Measurements from ENCODE around the gene MTIF2.
A peak's percentile ranks its signal among the peaks of the same experiment; 100 is the strongest.
"Not testable (repeated sequence)": the region's sequence is repeated elsewhere in the genome, so short reads cannot be mapped to it uniquely, and the experiment has no call there.

Gene MTIF2

DNA sequence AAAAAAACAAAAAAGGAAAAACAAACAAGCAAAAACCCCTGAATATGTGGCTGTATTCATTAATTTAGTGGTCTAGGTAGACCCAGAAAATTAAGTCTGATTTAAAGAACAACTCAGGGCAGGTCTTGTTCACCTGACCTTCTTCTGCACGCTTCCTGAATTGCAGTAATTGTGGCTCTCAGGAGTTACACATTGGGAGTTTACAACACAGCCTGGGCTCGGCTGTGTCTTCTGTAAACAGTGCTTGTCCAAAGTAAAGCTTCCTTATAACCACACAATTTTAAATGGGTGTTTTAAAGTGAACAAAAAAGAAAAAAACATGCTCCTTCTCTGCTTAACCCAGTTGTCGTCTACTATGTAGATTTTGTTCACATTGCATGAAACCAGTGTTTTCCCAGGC lies 8.3 kb upstream of the MTIF2 start:
- no peaks in the 10 kb centered on the region for H3K36me3 ChIP-seq
- no peaks in the 10 kb centered on the region for H3K27me3 ChIP-seq
- H3K27ac ChIP-seq = no peak overlapping the region
- no peaks in the 10 kb centered on the region for H3K9me3 ChIP-seq
- DNase-seq = no peak
- peaks cover 0 to 4% (median 2%) of the 10 kb centered on the region in 4 donors for H3K4me1 ChIP-seq
- intact Hi-C loops (cut with DNase I; ENCODE audit: low total_unique reads) = no loop called here
- H3K4me3 ChIP-seq = no peak overlapping the region
- TF ChIP-seq, protein P1, sequence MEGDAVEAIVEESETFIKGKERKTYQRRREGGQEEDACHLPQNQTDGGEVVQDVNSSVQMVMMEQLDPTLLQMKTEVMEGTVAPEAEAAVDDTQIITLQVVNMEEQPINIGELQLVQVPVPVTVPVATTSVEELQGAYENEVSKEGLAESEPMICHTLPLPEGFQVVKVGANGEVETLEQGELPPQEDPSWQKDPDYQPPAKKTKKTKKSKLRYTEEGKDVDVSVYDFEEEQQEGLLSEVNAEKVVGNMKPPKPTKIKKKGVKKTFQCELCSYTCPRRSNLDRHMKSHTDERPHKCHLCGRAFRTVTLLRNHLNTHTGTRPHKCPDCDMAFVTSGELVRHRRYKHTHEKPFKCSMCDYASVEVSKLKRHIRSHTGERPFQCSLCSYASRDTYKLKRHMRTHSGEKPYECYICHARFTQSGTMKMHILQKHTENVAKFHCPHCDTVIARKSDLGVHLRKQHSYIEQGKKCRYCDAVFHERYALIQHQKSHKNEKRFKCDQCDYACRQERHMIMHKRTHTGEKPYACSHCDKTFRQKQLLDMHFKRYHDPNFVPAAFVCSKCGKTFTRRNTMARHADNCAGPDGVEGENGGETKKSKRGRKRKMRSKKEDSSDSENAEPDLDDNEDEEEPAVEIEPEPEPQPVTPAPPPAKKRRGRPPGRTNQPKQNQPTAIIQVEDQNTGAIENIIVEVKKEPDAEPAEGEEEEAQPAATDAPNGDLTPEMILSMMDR (IDR thresholded peaks at IDR 0.05) = no peak

DNA sequence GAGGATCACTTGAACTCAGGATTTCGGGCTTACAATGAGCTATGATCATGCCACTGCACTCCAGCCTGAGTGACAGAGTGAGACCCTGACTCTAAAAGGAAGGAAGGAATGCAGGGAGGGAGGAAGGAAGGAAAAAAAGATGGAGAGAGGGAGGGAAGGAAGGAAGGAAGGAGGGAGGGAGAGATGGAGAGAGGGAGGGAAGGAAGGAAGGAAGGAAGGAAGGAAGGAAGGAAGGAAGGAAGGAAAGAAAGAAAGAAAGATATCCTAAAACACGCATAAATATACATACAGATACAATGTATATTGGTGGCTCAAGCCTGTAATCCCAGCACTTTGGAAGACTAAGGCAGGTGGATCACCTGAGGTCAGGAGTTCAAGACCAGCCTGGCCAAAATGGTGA lies 5.3 kb upstream of the MTIF2 start:
- H3K27ac ChIP-seq; H3K9me3 ChIP-seq; intact Hi-C loops (cut with DNase I; ENCODE audit: low total_unique reads); DNase-seq; H3K4me1 ChIP-seq; H3K4me3 ChIP-seq; H3K27me3 ChIP-seq; H3K36me3 ChIP-seq: not testable (repeated sequence)

DNA sequence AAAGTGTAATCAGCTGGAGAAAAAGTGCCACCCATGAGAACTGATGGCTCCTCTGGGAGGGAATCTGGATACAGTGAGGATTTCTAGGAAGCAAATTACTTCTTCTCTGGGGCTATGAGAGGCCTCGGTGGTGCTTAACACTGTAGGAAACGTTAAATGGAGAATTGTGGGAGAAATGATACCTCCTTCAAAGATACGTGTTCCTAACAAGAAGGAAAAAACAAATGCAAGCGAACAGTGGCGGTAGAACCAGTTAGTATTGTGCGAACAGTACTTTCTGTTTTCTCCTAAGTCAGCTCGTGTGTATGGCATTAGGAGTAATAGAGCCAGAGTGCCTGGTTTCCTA lies 587 bp upstream of the MTIF2 start:
- DNase-seq = no peak
- no peaks in the 10 kb centered on the region for H3K27me3 ChIP-seq
- intact Hi-C loops (cut with DNase I; ENCODE audit: low total_unique reads) = loop anchor here (5.0 kb wide), 1 partner anchor 163 kb away; no protein-coding TSS in a partner anchor
- H3K9me3 ChIP-seq = no peaks in the 10 kb centered on the region
- peaks cover 0 to 23% (median 14%) of the 10 kb centered on the region in 3 donors for H3K36me3 ChIP-seq
- H3K4me3 ChIP-seq = peak overlapping the region; percentile 65 to 82
- H3K27ac ChIP-seq = peak overlapping the region; percentile 86 to 87
- TF ChIP-seq, protein P1 (IDR thresholded peaks at IDR 0.05) = no peak
- peaks cover 0 to 15% (median 10%) of the 10 kb centered on the region in 4 donors for H3K4me1 ChIP-seq

DNA sequence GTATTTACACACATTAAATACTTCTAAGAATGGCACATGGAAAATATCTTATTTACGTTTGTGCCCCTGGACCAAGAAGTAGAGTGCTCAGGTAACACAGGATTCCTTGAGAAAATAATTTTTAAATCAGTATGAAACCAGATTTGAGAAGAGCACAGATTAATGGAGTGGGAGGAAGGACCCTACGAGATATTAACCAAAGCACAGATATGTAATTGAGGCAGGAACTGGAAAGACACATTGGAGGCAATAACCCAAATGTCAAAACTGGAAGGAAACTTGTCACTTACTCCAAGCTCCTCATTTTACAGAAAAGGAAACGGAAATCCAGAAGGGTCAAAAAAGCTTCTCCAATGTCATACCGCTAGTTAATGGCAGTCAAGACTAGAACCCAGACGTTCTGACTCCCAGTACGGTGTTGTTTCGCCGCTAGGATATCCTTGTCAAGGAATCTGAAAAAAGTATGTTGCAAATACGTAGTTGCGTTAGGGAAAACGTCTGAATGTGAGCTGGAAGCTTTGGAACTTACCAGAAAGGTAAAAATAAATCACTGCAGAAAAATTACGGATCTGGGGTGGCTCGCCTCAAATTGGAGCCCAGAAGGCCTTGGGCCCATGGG lies 634 bp downstream of the MTIF2 start:
- no peak for DNase-seq
- Histone ChIP-seq H3K27me3 (no peaks in the 10 kb centered on the region), H3K4me3 (peak overlapping the region; percentile 65 to 82), H3K4me1 (peaks cover 0 to 15% (median 10%) of the 10 kb centered on the region in 4 donors), H3K27ac (peak overlapping the region; percentile 86 to 87), H3K9me3 (no peaks in the 10 kb centered on the region), H3K36me3 (peaks cover 11 to 35% (median 24%) of the 10 kb centered on the region in 3 donors)
- intact Hi-C loops (cut with DNase I; ENCODE audit: low total_unique reads) = loop anchor here (5.0 kb wide), 1 partner anchor 164 kb away; no protein-coding TSS in a partner anchor
- TF ChIP-seq, protein P1 (IDR thresholded peaks at IDR 0.05) = no peak

DNA sequence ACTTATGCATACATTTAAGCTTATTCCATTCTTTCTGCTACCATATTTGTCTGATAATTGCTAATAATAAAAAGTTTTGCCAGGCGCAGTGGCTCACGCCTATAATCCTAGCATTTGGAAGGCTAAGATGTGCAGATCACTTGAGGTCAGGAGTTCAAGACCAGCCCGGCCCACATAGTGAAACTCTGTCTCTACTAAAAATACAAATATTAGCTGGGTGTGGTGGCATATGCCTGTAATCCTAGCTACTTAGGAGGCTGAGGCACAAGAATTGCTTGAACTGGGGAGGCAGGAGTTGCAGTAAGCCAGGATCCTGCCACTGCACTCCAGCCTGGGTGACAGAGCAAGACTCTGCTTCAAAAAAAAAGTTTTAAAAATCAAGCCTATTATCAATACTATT lies 9.4 kb downstream of the MTIF2 start:
- intact Hi-C loops (cut with DNase I; ENCODE audit: low total_unique reads); H3K27ac ChIP-seq; H3K27me3 ChIP-seq; H3K4me3 ChIP-seq; DNase-seq; H3K4me1 ChIP-seq; H3K9me3 ChIP-seq: not testable (repeated sequence)
- H3K36me3 ChIP-seq = peaks cover 42 to 90% (median 54%) of the 10 kb centered on the region in 3 donors

DNA sequence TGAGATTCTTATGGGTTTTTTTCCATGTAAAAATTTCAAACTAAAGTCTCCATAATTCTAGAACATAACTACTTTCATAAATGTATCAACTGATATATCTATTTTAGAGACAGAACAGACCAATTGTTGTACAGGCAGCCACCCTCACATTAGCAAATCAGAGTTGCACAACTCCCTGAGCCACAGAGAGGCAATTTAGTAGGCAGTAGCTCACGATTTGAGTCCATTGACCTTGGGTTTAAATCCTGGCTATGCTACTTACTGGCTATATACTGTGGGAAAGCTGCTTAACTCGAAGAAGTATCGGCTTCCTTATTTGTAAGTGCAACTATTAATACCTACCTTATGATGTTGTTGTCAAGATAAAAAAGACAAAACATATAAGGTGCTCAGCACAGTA lies 16.2 kb downstream of the MTIF2 start:
- H3K27ac ChIP-seq = no peak overlapping the region
- H3K4me1 ChIP-seq = no peaks in the 10 kb centered on the region
- H3K27me3 ChIP-seq = no peaks in the 10 kb centered on the region
- H3K36me3 ChIP-seq = peaks cover 30 to 86% (median 57%) of the 10 kb centered on the region in 3 donors
- TF ChIP-seq, protein P1 (IDR thresholded peaks at IDR 0.05) = no peak
- DNase-seq = no peak
- intact Hi-C loops (cut with DNase I; ENCODE audit: low total_unique reads) = no loop called here
- no peak overlapping the region for H3K4me3 ChIP-seq
- H3K9me3 ChIP-seq = no peaks in the 10 kb centered on the region

DNA sequence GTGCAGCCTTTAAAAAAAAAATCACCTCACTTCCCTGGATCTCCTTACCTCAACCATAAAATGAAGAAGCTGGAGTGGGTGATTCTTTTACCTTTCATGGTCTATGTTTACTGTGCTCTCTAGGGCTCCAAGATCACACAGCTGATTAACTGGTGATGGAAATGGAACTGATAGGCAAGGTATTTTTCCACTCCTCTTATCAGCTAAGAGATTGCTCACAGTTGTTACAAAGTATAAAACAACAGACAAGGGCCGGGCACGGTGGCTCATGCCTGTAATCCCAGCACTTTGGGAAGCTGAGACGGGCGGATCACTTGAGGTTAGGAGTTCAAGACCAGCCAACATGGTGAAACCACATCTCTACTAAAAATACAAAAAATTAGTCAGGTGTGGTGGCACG lies 22.0 kb downstream of the MTIF2 start:
- intact Hi-C loops (cut with DNase I; ENCODE audit: low total_unique reads) = no loop called here
- Histone ChIP-seq H3K9me3 (no peaks in the 10 kb centered on the region), H3K27me3 (no peaks in the 10 kb centered on the region), H3K4me3 (no peak overlapping the region), H3K36me3 (peaks cover 28 to 97% (median 63%) of the 10 kb centered on the region in 3 donors), H3K4me1 (no peaks in the 10 kb centered on the region), H3K27ac (no peak overlapping the region)
- TF ChIP-seq, protein P1 (IDR thresholded peaks at IDR 0.05) = no peak
- no peak for DNase-seq
